Measurements from ENCODE around the gene SLC4A4. TPM values are rescaled to one million over a fixed set of nuclear protein-coding genes. Genes with fewer than 3 reads are reported as not detected.

Gene SLC4A4
- total RNA-seq, 1 donor from 2014 or later = 3.2 TPM

DNA sequence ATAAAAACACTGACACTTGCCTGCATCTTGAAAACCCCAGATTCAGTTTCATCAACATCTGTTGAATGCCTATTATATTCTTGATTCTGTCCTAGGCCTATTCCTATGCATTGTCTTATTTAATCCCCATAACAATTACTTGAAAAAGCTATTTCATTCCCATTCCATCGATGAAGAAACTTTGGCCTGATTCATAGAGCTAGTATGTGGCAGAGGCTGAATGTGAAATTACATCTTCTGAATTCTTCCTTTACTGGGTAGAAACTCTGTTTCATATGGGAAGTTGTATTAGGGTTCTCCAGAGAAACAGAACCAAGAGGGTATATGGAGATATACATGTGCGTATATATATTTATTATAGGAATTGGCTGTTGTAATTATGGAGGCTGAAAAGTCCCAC is 35.0 kb upstream of the SLC4A4 start:
- no peak for DNase-seq (ENCODE audit: extremely low spot score in 2 of 2)
- Histone ChIP-seq H3K27ac (no peak overlapping the region), H3K36me3 (no peaks in the 10 kb centered on the region), H3K27me3 (no peaks in the 10 kb centered on the region), H3K4me3 (no peak overlapping the region), H3K4me1 (no peaks in the 10 kb centered on the region), H3K9me3 (no peaks in the 10 kb centered on the region)
- TF ChIP-seq POLR2AphosphoS5 (IDR thresholded peaks at IDR 0.05; ENCODE audit: insufficient read depth in 1 of 2, low read depth in 1 of 2) = no peak
- TF ChIP-seq POLR2A (IDR thresholded peaks at IDR 0.05) = no peak
- TF ChIP-seq, protein P1, sequence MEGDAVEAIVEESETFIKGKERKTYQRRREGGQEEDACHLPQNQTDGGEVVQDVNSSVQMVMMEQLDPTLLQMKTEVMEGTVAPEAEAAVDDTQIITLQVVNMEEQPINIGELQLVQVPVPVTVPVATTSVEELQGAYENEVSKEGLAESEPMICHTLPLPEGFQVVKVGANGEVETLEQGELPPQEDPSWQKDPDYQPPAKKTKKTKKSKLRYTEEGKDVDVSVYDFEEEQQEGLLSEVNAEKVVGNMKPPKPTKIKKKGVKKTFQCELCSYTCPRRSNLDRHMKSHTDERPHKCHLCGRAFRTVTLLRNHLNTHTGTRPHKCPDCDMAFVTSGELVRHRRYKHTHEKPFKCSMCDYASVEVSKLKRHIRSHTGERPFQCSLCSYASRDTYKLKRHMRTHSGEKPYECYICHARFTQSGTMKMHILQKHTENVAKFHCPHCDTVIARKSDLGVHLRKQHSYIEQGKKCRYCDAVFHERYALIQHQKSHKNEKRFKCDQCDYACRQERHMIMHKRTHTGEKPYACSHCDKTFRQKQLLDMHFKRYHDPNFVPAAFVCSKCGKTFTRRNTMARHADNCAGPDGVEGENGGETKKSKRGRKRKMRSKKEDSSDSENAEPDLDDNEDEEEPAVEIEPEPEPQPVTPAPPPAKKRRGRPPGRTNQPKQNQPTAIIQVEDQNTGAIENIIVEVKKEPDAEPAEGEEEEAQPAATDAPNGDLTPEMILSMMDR (IDR thresholded peaks at IDR 0.05) = no peak
- intact Hi-C loops (cut with DNase I) = no loop called here

DNA sequence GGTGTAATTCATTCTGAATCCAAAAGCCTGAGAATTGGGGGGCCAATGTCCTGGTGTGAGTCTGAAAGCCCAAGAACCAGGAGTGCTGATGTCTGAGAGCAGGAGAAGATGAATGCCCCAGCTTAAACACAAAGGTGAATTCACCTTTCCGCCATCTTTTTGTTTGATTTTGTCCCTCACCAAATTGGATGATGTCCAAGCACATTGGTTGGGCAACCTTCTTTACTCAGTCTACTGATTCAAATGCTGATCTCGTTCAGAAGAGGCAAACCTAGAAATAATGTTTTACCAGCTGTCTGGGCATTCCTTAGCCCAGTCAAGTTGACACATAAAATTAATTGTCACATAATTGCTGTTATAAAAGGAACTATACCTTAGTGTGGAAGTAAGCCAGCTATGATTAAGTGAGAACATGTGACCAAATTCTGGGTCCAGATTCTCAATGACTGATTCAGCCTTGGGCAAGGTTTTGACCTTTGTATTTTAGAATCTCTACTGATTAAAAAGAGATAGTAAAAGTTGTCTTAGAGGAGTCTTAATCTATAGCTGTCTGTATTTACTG is 34.5 kb upstream of the SLC4A4 start:
- Histone ChIP-seq H3K4me3 (no peak overlapping the region), H3K27ac (no peak overlapping the region), H3K36me3 (no peaks in the 10 kb centered on the region), H3K27me3 (no peaks in the 10 kb centered on the region), H3K4me1 (no peaks in the 10 kb centered on the region), H3K9me3 (no peaks in the 10 kb centered on the region)
- intact Hi-C loops (cut with DNase I) = no loop called here
- DNase-seq (ENCODE audit: extremely low spot score in 2 of 2) = no peak
- TF ChIP-seq POLR2AphosphoS5 (IDR thresholded peaks at IDR 0.05; ENCODE audit: insufficient read depth in 1 of 2, low read depth in 1 of 2) (no peak), POLR2A (IDR thresholded peaks at IDR 0.05) (no peak)
- TF ChIP-seq, protein P1 (IDR thresholded peaks at IDR 0.05) = no peak

DNA sequence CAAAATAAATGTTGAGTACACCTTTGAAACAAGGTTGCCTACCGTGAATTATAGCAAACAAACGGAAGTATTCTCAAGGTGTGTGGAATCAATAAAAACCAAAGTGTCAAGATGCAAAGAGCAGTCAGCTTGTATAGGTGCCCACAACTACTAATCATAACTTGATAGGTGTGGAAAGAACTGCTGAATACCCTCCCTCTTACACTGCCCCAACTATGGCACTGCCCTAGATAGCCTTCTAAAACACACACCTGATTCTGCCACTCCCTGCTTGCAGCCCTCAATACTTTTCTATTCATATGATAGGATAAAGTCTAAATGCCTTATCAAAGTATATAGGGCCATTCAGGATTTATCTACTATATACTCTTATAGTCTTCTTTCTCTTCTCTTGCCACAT is 31.1 kb upstream of the SLC4A4 start:
- Histone ChIP-seq H3K9me3 (no peaks in the 10 kb centered on the region), H3K27me3 (no peaks in the 10 kb centered on the region), H3K27ac (no peak overlapping the region), H3K36me3 (no peaks in the 10 kb centered on the region), H3K4me1 (no peaks in the 10 kb centered on the region), H3K4me3 (no peak overlapping the region)
- intact Hi-C loops (cut with DNase I) = no loop called here
- no peak for TF ChIP-seq POLR2AphosphoS5 (IDR thresholded peaks at IDR 0.05; ENCODE audit: insufficient read depth in 1 of 2, low read depth in 1 of 2)
- TF ChIP-seq POLR2A (IDR thresholded peaks at IDR 0.05) = no peak
- TF ChIP-seq, protein P1 (IDR thresholded peaks at IDR 0.05) = no peak
- DNase-seq (ENCODE audit: extremely low spot score in 2 of 2) = no peak

- TF ChIP-seq, protein P1 (IDR thresholded peaks at IDR 0.05) = no peak
- TF ChIP-seq POLR2A (IDR thresholded peaks at IDR 0.05) = no peak
- TF ChIP-seq POLR2AphosphoS5 (IDR thresholded peaks at IDR 0.05; ENCODE audit: insufficient read depth in 1 of 2, low read depth in 1 of 2) = no peak
- intact Hi-C loops (cut with DNase I) = no loop called here
- Histone ChIP-seq H3K4me3 (no peak overlapping the region), H3K36me3 (no peaks in the 10 kb centered on the region), H3K9me3 (no peaks in the 10 kb centered on the region), H3K27ac (no peak overlapping the region), H3K4me1 (no peaks in the 10 kb centered on the region), H3K27me3 (no peaks in the 10 kb centered on the region)
- no peak for DNase-seq (ENCODE audit: extremely low spot score in 2 of 2)
These were observed 16.4 kb upstream of the SLC4A4 start for GRCh38 chr4:71322425-71322824.

DNA sequence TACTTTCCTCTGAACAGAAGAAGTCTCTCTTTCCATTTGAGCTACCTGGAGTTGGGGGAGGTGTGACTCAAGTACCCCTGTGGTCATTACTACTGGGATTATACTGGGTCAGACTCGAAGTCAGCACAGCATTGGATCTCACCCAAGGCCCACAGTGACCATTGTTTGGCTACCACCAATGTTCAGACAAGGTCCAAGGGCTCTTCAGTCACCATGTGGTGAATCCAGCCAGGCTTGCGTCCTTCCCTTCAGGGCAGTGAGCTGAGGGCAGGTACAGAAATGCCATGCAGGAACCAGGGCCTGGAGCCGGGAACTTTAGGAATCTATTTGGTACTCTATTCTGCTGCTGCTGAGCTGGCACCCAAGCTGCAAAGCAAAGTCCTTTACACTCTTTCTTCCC is 5.5 kb upstream of the SLC4A4 start:
- Histone ChIP-seq H3K27me3 (no peaks in the 10 kb centered on the region), H3K9me3 (no peaks in the 10 kb centered on the region), H3K36me3 (no peaks in the 10 kb centered on the region), H3K4me1 (no peaks in the 10 kb centered on the region), H3K4me3 (no peak overlapping the region), H3K27ac (no peak overlapping the region)
- DNase-seq (ENCODE audit: extremely low spot score in 2 of 2) = no peak
- no peak for TF ChIP-seq POLR2AphosphoS5 (IDR thresholded peaks at IDR 0.05; ENCODE audit: insufficient read depth in 1 of 2, low read depth in 1 of 2)
- TF ChIP-seq, protein P1 (IDR thresholded peaks at IDR 0.05) = no peak
- no peak for TF ChIP-seq POLR2A (IDR thresholded peaks at IDR 0.05)
- intact Hi-C loops (cut with DNase I) = no loop called here

Data from vagina (tissue), 2 donors.